Measurements from ENCODE around the gene TNIP2. TPM values are rescaled to one million over a fixed set of nuclear protein-coding genes. Genes with fewer than 3 reads are reported as not detected.
A peak's percentile ranks its signal among the peaks of the same experiment; 100 is the strongest.

Gene TNIP2, protein sequence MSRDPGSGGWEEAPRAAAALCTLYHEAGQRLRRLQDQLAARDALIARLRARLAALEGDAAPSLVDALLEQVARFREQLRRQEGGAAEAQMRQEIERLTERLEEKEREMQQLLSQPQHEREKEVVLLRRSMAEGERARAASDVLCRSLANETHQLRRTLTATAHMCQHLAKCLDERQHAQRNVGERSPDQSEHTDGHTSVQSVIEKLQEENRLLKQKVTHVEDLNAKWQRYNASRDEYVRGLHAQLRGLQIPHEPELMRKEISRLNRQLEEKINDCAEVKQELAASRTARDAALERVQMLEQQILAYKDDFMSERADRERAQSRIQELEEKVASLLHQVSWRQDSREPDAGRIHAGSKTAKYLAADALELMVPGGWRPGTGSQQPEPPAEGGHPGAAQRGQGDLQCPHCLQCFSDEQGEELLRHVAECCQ
- total RNA-seq, result 10 to 100 TPM; 72.3 to 85.8 TPM

DNA sequence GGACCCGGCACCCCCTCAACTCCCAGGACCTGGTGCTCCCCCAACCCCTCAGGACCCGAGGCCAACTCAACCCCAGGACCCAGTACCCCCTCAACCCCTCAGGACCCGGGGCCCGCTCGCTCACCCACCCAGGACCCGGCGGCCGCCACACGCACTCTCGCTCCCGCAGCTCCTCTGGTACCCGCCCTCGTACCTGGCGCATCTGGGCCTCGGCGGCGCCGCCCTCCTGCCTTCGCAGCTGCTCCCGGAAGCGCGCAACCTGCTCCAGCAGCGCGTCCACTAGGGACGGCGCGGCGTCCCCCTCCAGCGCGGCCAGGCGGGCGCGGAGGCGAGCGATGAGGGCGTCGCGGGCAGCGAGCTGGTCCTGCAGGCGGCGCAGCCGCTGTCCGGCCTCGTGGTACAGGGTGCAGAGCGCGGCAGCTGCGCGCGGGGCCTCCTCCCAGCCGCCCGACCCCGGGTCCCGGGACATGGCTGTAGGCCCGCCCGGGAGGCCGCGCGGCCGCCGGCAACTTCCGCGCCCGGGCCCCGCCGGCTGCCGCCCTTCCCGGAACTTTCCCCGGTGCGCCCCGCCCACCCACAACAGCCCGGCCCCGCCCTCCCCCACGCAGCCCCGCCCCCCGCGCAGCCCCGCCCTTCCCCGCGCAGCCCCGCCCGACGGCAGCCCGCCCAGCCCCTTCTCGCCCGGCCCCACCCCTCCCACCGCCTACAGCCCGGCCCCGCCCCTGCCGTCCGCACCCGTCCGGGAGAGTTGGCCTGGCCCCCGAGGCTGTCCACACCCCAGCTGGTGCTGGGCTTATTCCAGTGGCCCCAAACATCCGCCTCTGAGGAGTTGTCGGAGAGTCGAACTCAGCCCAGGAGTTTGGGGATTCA, at the start of gene TNIP2:
Gene TNIP2, minus strand, starts transcription at position 516 of the 870 bp plus-strand sequence. Its CDS starts 47 bp downstream, at position 469.
- no peaks in the 10 kb centered on the region for H3K27me3 Mint-ChIP-seq (ENCODE audit: low read depth)
- H3K9me3 Mint-ChIP-seq, result no peaks in the 10 kb centered on the region
- ATAC-seq (replicated peaks in 1 of 2), result peak; percentile 86 to 89
- H3K4me1 Mint-ChIP-seq (ENCODE audit: low read depth), result peaks cover 47% of the 10 kb centered on the region
- peak within 1 kb of the TSS; percentile 79 to 84 for H3K4me3 Mint-ChIP-seq
- peak; percentile 83 to 86 for DNase-seq
- H3K36me3 Mint-ChIP-seq (ENCODE audit: insufficient read depth in 2 of 2), result peaks cover 1 to 8% of the 10 kb centered on the region in 2 donors
- H3K27ac Mint-ChIP-seq, result peak within 1 kb of the TSS; percentile 43

DNA sequence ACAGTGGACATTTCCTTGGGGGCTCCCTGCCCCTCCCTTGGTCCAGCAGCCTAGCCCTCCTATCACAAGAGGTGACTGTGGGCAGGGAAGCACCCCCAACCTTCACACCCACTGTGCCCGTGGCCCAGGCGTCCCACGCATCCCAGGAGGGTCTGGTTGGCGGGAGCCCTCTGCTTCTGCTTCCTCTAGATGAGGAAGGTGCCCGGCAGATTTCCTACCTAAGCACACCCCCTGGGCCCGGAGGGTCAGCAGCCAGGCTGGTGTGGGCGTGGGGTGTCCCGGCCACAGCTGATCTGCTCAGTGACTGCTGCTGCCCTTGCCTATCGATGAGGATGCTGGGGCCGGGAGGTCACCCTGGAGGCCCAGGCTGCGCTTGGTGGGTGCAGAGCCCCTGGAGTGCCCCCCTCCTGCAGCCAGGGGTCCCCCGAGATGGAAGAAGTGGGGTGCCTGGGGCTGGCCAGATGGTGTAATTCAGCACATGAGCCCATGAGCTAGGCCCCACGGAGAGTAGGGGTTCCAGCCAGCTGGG, 48.9 kb upstream of the TNIP2 start:
- Mint-ChIP-seq H3K36me3 (ENCODE audit: insufficient read depth in 2 of 2) (no peaks in the 10 kb centered on the region), H3K9me3 (no peaks in the 10 kb centered on the region), H3K27me3 (ENCODE audit: low read depth) (no peaks in the 10 kb centered on the region), H3K4me1 (ENCODE audit: low read depth) (peaks cover 9% of the 10 kb centered on the region), H3K27ac (no peak overlapping the region), H3K4me3 (no peak overlapping the region)
- ATAC-seq (replicated peaks in 1 of 2), result no peak
- DNase-seq, result no peak

DNA sequence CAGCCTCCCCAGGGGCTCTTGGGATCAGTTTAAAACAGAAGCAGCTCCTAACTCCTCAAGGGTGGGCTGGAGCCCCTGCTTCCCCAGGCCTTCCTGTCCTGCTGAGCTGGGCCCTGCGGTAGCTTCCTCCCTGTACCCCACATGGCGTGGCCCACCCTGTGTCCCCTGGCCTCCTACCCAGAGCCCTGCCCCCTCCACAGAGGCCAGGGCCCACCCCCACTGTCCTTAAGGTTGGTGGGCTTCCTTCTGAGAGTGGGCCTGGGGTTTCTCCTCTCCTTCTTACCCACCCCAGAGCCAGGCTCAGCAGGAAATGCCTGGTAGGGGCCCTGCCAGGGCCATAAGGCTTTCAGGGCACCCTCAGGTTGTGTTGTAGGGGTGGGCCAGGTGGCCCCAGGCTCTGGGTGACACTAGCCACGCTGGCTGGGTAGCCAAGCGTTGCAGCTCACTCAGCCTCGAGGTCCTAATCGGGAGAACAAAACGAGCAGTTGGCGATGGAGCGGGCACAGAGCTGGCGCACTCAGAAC, 48.4 kb upstream of the TNIP2 start:
- Mint-ChIP-seq H3K4me3 (no peak overlapping the region), H3K36me3 (ENCODE audit: insufficient read depth in 2 of 2) (peaks cover 0 to 2% of the 10 kb centered on the region in 2 donors), H3K4me1 (ENCODE audit: low read depth) (peaks cover 14% of the 10 kb centered on the region), H3K9me3 (no peaks in the 10 kb centered on the region), H3K27me3 (ENCODE audit: low read depth) (no peaks in the 10 kb centered on the region), H3K27ac (no peak overlapping the region)
- DNase-seq (no peak), ATAC-seq (replicated peaks in 1 of 2) (no peak)

DNA sequence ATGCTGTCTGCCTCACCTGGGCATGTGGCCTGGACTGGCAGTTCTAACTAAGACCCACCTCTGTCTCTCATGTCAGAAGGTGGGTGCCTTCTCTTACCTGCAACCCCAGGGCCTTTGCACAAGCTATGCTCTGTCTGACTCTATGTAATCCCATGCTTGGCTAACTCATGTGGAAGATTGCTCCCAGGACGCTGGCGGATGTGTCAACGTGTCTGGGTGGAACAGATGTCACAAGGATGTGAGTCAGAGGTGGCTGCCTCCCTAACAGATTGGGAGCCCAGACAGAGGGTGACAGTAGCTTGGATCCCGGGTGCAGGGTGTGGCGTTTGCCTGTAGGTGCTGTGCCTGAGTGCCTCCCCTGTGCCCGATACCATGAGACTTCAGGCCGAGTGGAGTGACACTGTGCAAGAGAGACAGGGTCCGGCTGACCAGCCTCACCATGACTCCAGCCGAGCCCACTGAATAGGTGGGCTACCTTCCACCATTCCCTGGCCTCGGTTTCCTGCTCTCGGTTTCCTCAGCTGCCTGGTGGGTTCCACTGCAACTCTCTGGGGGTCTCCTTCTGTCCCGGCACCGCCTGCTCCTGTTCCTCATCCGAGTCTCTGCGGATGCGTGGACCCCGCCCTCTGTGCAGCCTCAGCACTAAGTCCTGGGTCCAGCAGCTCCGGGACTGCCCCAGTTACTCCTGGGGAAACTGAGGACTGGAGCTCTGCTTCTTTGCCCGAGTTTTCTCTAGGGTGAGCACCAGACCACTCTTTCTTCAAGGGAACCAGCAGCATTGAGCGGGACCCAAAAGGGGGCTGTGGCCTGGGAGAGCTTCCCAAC, 47.7 kb upstream of the TNIP2 start:
- no peaks in the 10 kb centered on the region for H3K9me3 Mint-ChIP-seq
- H3K36me3 Mint-ChIP-seq (ENCODE audit: insufficient read depth in 2 of 2), result peaks cover 0 to 2% of the 10 kb centered on the region in 2 donors
- no peak overlapping the region for H3K27ac Mint-ChIP-seq
- no peak for ATAC-seq (replicated peaks in 1 of 2)
- no peaks in the 10 kb centered on the region for H3K27me3 Mint-ChIP-seq (ENCODE audit: low read depth)
- H3K4me3 Mint-ChIP-seq, result no peak overlapping the region
- DNase-seq, result peak in 1 of 2 donors; percentile 0
- peaks cover 21% of the 10 kb centered on the region for H3K4me1 Mint-ChIP-seq (ENCODE audit: low read depth)

DNA sequence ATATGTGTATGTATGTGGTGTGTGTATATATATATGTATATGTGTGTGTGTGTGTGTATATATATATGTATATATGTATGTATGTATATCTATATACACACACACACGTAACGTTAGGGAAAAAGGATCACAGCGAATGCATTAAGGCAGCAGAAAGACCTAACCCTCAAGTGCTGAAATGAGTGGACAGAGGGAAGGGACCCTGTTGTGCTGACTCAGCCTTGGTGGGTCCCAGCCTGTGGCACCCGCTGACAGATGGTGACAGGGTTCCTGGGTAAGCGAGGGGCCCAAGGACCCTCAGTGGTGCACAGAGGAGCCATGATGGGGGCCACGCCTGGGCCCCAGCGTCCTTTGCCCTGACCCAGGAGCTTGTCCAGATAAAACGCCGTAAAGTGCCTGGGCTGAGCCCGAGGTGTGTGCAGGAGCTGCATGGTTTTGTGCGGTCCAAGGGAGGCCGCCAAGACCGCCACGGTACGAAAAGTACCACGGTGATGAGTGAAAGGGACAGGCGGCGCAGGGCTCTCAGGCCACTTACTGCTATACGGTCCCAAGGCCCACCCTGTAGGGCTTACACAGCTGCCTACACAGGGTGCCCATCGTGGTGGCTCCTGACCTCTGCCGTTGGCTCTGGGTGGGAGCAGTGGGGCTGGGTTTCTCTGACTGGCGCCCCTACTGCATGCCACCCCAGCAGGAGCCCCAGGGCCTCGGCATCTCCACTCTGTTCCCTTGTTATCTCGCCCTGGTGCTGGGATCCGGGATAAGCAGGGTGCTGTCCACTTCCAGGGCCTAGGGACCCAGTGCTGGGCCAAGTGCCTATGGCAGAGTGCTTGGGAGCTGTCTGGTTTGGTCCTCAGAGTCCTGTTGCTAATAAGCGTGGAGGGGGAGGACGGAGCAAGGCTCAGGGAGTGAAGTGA, 46.7 kb upstream of the TNIP2 start:
- H3K36me3 Mint-ChIP-seq (ENCODE audit: insufficient read depth in 2 of 2), result peaks cover 0 to 2% of the 10 kb centered on the region in 2 donors
- H3K9me3 Mint-ChIP-seq, result no peaks in the 10 kb centered on the region
- no peak for ATAC-seq (replicated peaks in 1 of 2)
- H3K27ac Mint-ChIP-seq, result no peak overlapping the region
- peaks cover 30% of the 10 kb centered on the region for H3K4me1 Mint-ChIP-seq (ENCODE audit: low read depth)
- H3K4me3 Mint-ChIP-seq, result no peak overlapping the region
- no peak for DNase-seq
- H3K27me3 Mint-ChIP-seq (ENCODE audit: low read depth), result no peaks in the 10 kb centered on the region

DNA sequence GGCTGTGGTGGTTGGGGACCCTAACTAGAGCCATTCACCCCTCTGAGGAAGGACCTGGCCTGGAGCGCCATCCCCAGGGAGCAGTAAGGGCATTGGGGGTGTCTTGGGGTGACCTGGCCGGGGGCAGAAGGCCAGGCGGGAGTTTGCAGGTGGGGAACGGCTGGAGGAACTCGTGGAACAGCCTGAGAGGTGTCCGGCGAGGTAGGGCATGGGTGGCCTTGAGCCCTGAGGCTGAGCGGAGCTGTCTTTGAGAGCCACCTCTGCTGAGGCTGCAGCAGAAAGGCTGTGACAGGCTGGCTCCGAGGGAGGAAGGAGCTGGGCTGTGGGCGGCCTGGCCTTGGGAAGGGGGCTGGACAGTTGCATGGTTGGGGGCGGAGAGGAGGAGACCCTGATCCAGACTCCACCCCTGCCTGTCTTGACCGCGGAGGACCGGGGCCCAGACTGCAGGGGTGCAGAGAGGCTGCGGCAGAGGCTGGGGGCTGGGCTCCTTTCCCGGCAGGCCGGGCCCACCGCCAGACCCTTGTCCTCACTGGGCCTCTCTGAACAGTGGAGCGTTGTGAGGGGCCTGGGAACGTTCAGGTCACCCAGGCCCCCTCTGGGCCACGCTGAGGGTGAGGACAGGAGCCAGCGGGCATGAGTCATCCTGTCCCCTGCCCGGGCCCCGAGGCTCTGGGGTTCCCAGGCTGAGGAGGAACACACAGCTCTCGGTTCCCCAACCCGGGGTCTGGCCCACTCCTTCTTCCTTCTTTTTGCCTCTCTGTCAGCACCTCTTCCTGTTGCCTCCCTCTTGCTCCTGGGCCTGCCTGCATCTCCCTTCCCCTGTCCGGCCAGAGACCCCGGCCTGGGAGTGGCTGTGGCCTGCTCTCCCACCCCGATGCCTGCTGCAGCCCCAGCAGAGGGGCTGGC, 44.8 kb upstream of the TNIP2 start:
- H3K27me3 Mint-ChIP-seq (ENCODE audit: low read depth), result no peaks in the 10 kb centered on the region
- H3K27ac Mint-ChIP-seq, result peak overlapping the region; percentile 42
- DNase-seq, result peak; percentile 46 to 53
- ATAC-seq (replicated peaks in 1 of 2), result peak; percentile 54 to 64
- H3K4me3 Mint-ChIP-seq, result peak overlapping the region; percentile 41 to 65
- H3K4me1 Mint-ChIP-seq (ENCODE audit: low read depth), result peaks cover 40% of the 10 kb centered on the region
- no peaks in the 10 kb centered on the region for H3K9me3 Mint-ChIP-seq
- peaks cover 0 to 2% of the 10 kb centered on the region in 2 donors for H3K36me3 Mint-ChIP-seq (ENCODE audit: insufficient read depth in 2 of 2)

DNA sequence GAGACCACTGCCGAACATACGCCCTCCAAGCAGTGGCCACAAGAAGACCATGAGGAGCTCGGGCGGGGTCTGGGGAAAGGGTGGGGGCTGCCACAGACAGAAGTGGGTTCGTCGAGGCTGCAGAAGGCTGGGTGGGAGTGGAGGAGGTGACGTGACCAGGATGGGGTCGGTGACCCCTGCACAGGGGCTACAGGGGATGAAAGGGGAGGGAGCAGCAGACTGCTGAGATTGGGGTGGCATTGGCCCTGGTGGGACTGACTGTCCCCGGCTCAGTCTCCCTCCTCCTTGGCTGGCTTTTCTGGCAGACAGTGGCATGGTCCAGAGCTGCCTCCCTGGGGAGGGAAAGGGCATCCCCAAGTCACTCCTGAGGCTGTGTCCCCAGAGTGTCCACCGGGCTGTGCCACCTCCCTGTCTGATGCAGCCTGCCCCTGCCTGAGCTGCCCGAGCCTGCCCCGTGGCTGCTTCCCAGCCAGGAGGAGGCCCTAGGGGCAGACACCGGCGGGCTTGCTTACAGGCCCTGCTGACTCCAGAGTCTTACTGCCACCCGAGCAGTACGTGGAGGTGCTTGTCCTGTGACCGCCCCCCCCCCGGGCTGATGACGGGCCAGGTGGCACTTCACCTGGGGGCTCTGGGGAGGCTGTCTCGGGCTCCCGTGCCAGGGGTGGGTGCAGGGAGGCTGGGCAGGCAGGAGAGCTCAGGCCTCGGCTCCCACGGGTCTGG, 44.0 kb upstream of the TNIP2 start:
- peaks cover 44% of the 10 kb centered on the region for H3K4me1 Mint-ChIP-seq (ENCODE audit: low read depth)
- H3K27me3 Mint-ChIP-seq (ENCODE audit: low read depth), result no peaks in the 10 kb centered on the region
- ATAC-seq (replicated peaks in 1 of 2) (no peak), DNase-seq (no peak)
- H3K27ac Mint-ChIP-seq, result no peak overlapping the region
- H3K36me3 Mint-ChIP-seq (ENCODE audit: insufficient read depth in 2 of 2), result peaks cover 0 to 2% of the 10 kb centered on the region in 2 donors
- H3K4me3 Mint-ChIP-seq, result peak overlapping the region; percentile 60 to 92
- no peaks in the 10 kb centered on the region for H3K9me3 Mint-ChIP-seq

DNA sequence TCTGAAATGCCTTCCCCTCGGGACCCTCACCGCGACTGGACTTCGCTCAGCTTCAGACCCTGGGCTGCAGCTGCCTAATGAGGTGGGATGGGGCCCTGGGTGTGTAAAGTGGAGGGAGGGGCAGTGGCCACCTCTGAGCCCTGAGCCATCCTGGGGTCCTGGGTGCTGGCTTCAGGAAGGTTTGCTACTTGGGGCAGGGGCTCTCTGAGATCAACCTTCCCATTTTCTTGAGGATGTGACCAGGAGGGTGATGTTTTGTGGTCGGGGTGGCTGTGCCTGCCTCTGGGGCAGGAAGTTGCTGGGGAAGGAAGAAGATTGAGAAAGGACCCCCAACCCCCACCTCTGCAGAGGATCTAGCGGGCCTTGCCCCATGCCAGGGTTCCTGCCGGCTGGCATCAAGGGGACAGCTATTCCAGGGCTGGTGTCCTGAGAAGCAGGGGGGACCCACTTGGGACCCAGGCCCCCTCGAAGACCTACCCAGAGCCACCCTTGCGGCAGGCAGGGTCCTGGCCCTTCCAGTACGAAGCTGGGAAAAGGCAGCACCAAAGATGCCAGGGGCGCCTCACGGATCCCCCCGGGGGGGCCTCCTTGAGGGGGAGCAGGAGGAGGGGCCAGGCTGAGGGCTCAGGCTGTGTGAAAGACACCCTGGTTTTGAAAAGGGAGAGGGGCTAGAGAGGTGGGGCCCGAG, 43.2 kb upstream of the TNIP2 start:
- DNase-seq, result no peak

DNA sequence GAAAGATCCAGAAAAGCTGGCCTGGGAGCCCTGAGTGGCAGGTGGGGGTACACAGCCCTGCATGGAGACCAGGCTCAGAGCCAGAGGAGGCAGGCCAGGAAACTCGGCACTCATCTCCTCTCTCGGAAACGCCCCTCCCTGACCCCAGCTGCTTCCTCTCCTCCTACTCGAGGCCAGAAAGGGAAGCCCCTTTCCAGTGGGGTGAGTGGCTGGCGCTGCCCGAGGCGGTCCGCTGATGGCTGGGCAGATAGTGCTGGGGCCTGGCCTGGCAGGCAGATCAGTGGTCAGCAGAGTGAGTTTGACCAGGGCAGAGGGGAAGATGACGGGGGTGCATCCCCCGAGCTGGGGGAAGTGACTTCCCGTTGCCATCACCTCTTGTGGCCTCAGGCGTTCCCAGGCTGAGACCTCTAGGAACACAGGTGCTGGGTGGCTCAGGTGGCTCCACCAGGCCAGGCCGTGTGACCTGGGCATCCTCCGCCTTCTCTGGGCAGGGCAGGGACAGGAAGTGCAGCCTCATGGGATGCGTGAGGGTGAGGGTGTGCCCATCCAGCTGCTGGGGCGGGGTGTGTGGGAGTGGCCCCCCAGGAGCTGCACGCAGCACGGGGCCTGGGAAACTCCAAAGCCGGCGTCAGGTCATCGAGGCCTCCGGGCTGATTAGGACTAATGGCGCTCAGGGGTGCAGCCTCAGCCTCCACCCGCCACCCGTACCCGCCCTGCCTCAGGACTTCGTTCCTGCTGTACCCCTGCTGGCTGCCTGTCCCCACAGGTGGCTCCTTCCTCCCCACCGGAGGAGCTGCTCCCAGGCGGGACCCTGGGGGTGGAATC, 42.5 kb upstream of the TNIP2 start:
- peak; percentile 55 to 68 for ATAC-seq (replicated peaks in 1 of 2)
- peak; percentile 54 to 68 for DNase-seq
- Mint-ChIP-seq H3K4me1 (ENCODE audit: low read depth) (peaks cover 58% of the 10 kb centered on the region), H3K27me3 (ENCODE audit: low read depth) (no peaks in the 10 kb centered on the region), H3K27ac (peak overlapping the region; percentile 63), H3K36me3 (ENCODE audit: insufficient read depth in 2 of 2) (peaks cover 0 to 2% of the 10 kb centered on the region in 2 donors), H3K4me3 (peak overlapping the region; percentile 84 to 92), H3K9me3 (no peaks in the 10 kb centered on the region)

More for the DNA sequence above, 43.2 kb upstream of the TNIP2 start:
- no peaks in the 10 kb centered on the region for H3K9me3 Mint-ChIP-seq
- H3K4me3 Mint-ChIP-seq, result peak overlapping the region; percentile 84 to 92
- no peak for ATAC-seq (replicated peaks in 1 of 2)
- peaks cover 0 to 2% of the 10 kb centered on the region in 2 donors for H3K36me3 Mint-ChIP-seq (ENCODE audit: insufficient read depth in 2 of 2)
- peak overlapping the region; percentile 16 for H3K27ac Mint-ChIP-seq
- H3K27me3 Mint-ChIP-seq (ENCODE audit: low read depth), result no peaks in the 10 kb centered on the region
- H3K4me1 Mint-ChIP-seq (ENCODE audit: low read depth), result peaks cover 51% of the 10 kb centered on the region
